ENCODE data around the gene APCDD1.

- no peak for TF ChIP-seq TOX (CRISPR knock-in tag; IDR thresholded peaks at IDR 0.05; ENCODE audit: borderline replicate concordance)
- TF ChIP-seq ZFP3 (CRISPR knock-in tag; IDR thresholded peaks at IDR 0.05): no peak
- no peak for TF ChIP-seq ZC3H10 (CRISPR knock-in tag; IDR thresholded peaks at IDR 0.05)
- no peak for TF ChIP-seq ISL1 (CRISPR knock-in tag; IDR thresholded peaks at IDR 0.05)
- TF ChIP-seq PATZ1 (CRISPR knock-in tag; IDR thresholded peaks at IDR 0.05; ENCODE audit: borderline replicate concordance): no peak
- no peak for TF ChIP-seq ZFP30 (CRISPR knock-in tag; IDR thresholded peaks at IDR 0.05)
- no peak for TF ChIP-seq OSR1 (CRISPR knock-in tag; IDR thresholded peaks at IDR 0.05)
- no peak for TF ChIP-seq ARNTL (CRISPR knock-in tag; IDR thresholded peaks at IDR 0.05; ENCODE audit: borderline replicate concordance, low read depth)
- TF ChIP-seq ZNF565 (CRISPR knock-in tag; conservative IDR thresholded peaks at IDR 0.05; ENCODE audit: low read depth): no peak
- no peak for TF ChIP-seq ZNF70 (CRISPR knock-in tag; IDR thresholded peaks at IDR 0.05)
Observed at GRCh38 chr18:10488017-10488416, 33.6 kb downstream of the APCDD1 start.

All from SK-N-SH treated with all-trans-retinoic acid at 6 μM for 48 hours (cell line).